SU-DHL-6 (cell line): ENCODE results near the gene TEAD1.

ENCODE experiments used
- EZH2phosphoT487 ChIP-seq: fragments of 200-600 bp; sonication (generic), shearing (Covaris generic); conservative IDR thresholded peaks from 2 replicates; pipeline ENCODE4 v1.6.1; 2018; ENCODE audit warnings: mild to moderate bottlenecking, antibody characterized with exemption, low read length, moderate library complexity, mixed read lengths
- TF ChIP-seq, protein P1 (sequence below): fragments of 200-600 bp; sonication (generic); IDR thresholded peaks from one replicate; pipeline ENCODE4 v1.5.1; 2017; ENCODE audit warnings: antibody characterized with exemption, mild to moderate bottlenecking, low read length, moderate library complexity; ENCODE audit not compliant: insufficient read depth, poor library complexity, severe bottlenecking

DNA sequence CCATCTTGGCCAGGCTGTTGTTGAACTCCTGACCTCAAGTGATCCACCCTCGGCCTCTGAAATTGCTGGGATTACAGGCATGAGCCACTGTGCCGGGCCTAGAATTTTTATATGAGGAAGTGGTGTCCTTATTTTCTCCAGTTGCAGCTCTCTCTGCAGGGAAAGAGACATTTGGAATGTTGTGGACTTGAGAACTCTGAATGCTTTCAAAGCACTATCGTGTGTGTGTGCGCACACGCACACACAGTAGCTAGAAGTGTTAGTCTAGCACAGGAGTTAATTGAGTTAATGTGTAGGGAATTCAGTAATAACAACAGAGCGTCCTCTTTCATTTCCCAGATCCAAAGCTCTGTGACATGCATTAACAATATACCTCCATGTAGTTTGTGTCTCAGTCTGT is 170.9 kb downstream of the TEAD1 start:
- TF ChIP-seq, protein P1, sequence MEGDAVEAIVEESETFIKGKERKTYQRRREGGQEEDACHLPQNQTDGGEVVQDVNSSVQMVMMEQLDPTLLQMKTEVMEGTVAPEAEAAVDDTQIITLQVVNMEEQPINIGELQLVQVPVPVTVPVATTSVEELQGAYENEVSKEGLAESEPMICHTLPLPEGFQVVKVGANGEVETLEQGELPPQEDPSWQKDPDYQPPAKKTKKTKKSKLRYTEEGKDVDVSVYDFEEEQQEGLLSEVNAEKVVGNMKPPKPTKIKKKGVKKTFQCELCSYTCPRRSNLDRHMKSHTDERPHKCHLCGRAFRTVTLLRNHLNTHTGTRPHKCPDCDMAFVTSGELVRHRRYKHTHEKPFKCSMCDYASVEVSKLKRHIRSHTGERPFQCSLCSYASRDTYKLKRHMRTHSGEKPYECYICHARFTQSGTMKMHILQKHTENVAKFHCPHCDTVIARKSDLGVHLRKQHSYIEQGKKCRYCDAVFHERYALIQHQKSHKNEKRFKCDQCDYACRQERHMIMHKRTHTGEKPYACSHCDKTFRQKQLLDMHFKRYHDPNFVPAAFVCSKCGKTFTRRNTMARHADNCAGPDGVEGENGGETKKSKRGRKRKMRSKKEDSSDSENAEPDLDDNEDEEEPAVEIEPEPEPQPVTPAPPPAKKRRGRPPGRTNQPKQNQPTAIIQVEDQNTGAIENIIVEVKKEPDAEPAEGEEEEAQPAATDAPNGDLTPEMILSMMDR, result no peak
- TF ChIP-seq EZH2phosphoT487, result no peak
